ENCODE data around the gene LY6G6D.
"Not testable (repeated sequence)": the region's sequence is repeated elsewhere in the genome, so short reads cannot be mapped to it uniquely, and the experiment has no call there.

Gene LY6G6D

DNA sequence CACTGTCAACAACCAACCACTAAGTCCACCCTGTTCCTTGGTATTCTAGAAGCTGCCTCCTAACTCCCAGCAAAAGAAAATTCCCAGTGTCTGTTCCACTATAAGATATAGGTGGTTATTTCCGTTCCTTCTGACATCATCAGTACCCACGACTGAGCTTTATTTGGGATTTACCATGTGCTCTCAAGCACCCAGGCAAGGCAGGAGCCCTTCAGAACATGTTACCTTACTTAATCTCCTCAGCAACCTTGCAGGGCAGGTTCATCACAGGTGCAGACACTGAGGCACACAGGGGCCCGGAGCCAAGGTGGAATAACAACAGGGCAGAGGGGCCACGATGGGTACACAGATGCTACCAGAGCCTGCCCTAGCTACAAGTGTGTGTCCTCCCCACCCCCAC is 22.8 kb upstream of the LY6G6D start:
- no peak for DNase-seq (ENCODE audit: low read depth in 2 of 2)

DNA sequence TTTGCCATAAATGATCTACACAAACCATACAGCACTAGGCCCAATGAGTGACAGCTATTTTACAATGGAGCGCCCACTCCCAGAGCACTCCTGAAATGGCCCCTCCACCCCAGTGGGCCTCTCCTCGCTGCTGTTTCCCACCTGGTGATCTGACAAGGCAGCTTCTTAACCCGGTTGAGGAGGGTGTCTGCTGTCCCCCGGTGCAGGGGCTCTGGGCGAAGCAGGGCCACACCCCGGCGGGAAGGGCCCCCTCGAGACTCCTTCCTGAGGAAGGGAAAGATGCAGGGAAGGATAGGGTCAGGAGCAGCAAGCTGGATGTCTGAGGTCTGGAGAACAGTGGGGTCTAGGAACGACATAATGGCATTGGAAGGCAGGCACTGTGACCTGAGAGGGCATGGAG is 22.3 kb upstream of the LY6G6D start:
- no peak for DNase-seq (ENCODE audit: low read depth in 2 of 2)

DNA sequence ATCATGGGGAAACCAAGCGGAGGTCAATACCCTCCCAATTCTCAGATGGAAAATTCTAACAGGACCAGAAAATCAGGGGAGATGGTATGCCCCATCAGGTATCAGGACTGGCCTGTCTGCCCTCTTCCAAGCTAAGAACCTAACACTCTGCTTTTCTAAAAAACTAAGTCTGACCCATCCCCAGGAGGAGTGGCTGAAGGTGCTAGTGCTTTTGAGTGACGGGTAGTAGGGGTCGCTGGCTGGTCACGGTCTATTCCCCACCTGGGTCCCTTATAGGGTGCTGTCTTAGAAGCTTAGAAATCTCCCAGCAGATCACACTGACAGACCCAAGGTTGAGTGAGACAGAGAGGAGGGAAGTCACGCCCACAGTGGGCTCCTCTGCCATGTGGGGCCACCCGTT is 21.6 kb upstream of the LY6G6D start:
- no peak for DNase-seq (ENCODE audit: low read depth in 2 of 2)

DNA sequence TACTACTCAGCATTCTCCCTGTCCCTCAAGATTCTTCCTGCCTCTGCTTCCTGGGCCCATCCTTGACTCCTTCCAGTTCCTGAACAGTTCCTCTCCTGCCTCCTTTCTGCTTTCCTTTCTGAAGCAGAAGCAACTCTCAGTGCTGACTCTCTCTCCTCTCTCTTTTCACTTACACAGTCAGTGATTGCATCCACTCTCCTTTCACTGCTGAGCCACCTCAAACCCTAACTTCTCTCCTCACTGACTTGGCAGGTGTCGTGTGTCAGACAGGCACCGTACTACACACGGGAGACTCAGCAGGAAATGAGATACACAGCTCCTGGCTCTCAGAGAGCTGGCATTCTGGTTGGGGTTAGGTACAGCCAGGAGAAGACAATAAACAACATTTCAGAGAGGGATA is 17.6 kb upstream of the LY6G6D start:
- DNase-seq (ENCODE audit: low read depth in 2 of 2): no peak

DNA sequence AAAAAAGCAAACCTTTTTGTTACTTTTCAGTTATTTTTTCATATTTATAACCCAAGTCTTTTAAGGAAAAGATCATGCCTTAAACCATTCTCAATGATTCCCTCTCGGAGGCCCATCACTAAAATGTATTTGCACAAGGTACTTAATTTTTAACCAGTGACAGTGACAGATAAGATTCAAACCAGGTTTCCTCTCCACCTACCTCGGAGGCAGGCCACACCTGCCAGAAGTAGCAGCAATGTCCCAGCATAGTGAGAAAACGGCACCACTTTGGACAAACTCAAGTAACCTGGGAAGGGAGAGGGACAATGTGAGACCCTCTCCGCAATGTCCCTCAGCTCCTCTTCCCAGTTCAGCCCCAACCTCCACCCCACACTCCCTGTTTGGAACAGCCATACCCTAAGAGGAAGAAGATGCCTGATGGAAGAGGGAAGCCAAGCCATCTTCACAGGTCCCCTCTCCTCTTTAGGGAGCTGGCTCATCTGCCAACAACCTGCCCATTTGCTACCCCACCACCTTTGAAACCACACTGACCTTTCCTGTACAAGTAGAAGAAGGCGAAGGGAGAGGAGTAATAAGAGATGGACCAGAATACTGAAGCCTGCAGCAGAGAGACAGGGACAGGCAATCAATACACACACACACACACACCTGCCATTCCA is 14.3 kb upstream of the LY6G6D start:
- no peak for DNase-seq (ENCODE audit: low read depth in 2 of 2)

DNA sequence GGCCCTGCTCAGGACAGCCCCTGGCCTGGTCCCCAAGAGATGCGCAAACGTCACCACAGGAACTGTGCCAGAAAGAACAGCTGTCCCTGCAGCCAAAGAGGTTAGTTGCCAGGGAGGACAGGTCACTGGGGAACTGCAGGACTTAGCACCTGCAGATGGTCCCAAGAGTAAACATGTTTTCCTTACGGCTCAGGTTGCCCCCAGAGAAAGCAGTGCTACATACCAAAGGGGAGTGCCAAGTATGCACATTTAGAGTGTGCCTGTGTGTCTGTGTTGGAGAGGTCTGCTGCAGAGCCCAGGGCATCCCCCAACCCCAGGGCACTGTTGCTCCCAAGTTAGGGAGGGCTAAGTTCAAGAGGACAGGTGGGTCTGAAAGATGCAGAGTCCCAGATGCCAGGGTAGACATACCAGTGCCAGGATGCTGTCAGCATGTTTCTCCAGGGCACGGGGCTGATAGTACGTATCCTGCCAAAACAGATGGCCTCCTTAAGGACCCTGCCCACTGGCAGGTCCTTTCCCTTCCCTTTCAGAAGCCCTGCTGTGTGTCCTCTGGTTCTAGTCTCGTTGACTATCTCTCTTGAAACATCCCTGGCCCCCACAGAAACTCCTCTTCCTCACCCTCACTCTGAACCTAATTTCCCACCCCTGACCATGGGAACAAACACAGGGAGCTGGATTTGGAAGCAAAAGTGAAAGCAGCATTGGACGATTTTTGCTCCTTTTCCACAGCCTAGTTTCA is 13.3 kb upstream of the LY6G6D start:
- no peak for DNase-seq (ENCODE audit: low read depth in 2 of 2)

DNA sequence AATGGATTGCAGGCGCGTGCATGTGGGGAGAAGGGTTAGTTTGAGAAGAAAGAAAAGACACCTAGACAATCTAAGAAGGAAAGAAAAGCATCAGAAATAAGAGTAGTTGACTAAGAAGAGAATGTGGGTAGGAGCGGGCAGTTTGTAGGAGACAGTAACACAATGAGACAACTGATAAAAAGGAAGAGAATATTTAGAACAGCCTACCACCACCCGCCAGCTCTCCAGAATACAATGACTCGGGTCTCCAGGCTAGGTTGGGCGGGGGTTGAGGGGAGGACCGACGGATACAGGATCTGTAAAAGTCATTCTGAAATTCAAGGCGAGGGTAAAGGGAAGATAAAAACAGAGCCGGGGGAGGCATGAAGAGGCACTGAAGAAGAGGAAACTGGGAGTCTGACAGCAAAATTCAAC is 12.7 kb upstream of the LY6G6D start:
- peak in 1 of 2 donors; percentile 7 for DNase-seq (ENCODE audit: low read depth in 2 of 2)

DNA sequence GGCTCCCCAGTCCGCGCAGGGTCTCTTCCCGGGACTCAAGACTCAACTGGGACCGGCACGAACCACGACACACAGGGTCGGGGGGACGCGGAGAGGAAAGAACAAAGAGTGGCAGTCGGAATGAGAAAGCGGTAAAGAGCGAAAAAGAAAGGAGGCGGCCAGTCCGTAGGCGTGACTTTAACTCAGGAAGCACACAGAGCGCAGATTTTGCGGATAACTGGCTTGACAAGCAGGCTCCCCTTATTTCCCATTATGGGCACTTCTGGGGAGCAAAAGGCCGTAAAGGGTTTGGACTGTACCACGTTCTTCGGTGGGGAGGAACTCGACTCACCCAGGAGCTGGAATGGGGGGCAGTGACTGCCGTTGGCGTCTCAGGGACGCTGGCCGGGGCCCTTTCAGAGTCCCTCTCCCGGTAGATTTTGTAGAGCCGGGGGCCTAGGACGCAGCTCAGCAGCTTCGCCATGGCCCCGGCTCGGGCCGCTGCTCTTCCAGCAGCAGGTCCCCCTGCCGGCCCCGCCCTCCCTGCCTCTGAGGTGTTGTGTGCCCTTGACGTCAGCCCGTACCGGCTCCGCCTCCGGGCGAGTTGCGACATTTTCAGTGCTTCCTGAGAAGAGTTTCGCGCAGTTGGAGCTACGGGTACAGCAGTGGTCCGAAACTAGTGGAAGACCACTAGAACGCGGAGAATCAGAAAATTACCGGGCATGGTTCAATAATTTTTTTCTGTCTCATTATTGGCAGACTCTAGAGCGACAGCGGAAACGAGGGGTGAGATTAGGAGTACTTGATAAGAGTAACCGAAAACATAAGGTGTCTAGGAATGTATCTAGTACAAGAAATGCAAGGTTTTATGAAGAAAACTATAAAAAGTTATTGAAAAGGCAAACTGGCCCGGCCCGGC is 12.1 kb upstream of the LY6G6D start, which contains the start of gene ABHD16A:
Gene ABHD16A, minus strand, starts transcription at position 506 of the 898 bp plus-strand sequence. Its CDS starts 43 bp downstream, at position 463.
- peak; percentile 94 to 97 for DNase-seq (ENCODE audit: low read depth in 2 of 2)

DNA sequence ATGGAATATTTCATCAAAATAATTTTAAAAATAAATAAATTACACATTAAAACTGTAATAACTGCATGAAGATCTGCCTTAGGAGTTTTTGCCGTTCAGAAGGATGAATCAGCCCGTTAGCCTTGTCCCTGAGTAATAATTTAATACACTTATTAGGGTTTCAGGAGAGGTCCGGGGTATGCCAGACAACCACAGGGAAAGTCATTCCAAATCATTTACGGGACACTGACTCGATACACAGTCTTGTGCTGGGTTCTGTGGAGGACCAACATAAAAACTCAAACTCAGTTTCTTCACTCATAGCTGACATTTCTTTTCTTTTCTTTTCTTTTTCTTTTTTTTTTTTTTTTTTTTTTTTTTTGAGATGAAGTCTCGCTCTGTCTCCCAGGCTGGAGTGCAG is 9.2 kb upstream of the LY6G6D start:
- DNase-seq (ENCODE audit: low read depth in 2 of 2): no peak

DNA sequence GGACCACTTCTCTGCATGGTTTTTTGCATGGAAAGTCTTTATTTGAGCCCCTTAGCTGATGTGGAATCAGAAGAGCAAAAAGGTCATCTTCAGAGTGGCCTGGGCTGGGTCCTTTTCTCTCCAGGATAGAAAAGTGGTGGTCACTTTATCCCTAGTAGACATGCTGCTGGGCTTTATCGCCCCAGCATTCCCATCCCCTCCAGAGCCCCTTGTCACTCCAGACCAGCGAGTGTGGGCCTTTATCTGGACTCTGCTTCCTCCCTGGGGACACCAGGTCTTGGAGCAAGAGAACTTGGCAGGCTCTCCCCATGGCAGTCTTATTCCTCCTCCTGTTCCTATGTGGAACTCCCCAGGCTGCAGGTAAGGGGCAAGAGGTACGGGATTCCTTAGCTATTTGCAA is 8.5 kb upstream of the LY6G6D start, which contains the start of gene LY6G6F:
Gene LY6G6F, plus strand, starts transcription at position 268 of the 400 bp plus-strand sequence. Its CDS starts 41 bp downstream, at position 309.
- DNase-seq (ENCODE audit: low read depth in 2 of 2): no peak

DNA sequence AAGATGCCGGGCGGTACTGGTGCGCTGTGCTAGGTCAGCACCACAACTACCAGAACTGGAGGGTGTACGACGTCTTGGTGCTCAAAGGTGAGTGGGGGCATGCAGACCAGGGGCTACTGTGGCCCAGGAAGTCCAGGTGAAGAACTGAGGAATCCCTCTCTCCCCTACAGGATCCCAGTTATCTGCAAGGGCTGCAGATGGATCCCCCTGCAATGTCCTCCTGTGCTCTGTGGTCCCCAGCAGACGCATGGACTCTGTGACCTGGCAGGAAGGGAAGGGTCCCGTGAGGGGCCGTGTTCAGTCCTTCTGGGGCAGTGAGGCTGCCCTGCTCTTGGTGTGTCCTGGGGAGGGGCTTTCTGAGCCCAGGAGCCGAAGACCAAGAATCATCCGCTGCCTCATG is 7.4 kb upstream of the LY6G6D start:
- no peak for DNase-seq (ENCODE audit: low read depth in 2 of 2)

DNA sequence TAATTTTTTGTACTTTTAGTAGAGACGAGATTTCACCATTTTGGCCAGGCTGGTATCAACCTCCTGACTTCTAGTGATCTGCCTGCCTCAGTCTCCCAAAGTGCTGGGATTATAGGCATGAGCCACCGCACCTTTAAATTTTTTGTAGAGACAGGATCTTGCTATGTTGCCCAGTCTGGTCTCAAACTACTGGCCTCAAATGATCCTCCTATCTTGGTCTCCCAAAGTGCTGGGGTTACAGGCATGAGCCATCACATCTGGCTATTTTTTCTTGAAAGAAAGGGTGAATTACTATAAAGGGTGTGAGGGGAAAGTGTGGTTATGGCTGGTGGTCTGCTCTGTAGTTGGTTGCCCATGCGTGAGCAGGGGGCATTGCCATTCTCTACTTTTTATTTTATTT is 6.9 kb upstream of the LY6G6D start:
- DNase-seq (ENCODE audit: low read depth in 2 of 2): no peak

DNA sequence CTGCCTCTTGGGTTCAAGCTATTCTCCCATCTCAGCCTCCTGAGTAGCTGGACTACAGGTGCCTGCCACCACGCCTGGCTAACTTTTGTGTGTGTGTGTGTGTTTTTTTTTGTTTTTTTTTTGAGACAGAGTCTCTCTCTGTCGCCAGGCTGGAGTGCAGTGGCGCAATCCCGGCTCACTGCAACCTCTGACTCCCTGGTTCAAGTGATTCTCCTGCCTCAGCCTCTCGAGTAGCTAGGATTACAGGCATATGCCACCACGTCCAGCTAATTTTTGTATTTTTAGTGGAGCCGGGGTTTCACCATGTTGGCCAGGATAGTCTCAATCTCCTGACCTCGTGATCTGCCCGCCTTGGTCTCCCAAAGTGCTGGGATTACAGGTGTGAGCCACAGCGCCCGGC is 6.0 kb upstream of the LY6G6D start:
- DNase-seq (ENCODE audit: low read depth in 2 of 2): not testable (repeated sequence)

DNA sequence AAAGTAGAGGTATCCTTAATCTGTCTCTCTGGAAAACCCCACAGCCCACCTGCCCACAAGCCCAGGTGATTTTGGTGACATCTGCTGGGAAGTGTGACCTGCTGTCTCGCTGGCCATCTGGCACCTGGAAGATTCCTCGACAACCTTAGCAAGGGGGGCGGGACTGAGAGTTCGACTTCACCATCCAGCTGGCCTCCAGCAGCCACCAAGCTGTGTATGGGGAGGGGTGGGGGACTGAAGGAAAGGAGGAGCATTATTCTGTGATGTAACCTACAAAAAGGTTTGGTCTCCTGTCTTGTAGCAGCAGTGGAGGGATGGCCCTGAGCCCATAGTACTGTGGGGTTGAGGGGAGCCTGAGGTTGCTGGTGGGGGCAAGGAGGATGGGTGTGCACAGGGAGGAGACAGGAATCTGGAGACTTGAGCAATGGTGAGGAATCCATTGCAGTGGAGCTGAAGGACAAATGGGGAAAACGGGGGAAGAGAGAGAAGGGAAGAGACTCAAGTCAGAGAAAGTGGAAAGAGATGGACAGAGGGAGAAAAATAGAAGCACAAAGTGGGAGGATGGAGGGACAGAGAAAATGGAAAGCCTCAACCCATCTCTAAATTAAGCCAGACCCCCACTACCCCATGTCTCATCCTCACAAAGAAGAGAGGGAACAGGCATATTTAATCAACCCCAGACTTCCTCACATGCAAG is 4.5 kb upstream of the LY6G6D start:
- DNase-seq (ENCODE audit: low read depth in 2 of 2): no peak

DNA sequence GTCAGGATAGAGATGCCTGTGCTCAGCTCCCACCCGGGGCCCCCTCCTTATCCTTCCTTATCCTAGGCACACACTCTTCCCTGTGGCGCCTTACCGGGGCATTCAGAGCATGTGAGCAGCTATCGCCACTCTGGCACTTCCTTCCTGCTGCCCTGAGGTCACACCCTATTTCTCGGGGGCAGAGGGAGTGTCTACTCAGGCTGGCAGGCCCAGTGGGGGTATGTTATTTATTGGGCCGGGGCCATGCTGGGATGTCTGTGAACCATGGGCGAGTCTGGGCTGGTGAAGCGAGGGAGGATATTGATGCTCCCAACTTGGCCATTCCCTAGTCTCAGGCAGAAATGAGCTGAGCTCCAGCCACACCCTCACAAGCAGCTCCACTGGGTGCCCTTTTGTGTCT is 3.9 kb upstream of the LY6G6D start:
- DNase-seq (ENCODE audit: low read depth in 2 of 2): no peak

DNA sequence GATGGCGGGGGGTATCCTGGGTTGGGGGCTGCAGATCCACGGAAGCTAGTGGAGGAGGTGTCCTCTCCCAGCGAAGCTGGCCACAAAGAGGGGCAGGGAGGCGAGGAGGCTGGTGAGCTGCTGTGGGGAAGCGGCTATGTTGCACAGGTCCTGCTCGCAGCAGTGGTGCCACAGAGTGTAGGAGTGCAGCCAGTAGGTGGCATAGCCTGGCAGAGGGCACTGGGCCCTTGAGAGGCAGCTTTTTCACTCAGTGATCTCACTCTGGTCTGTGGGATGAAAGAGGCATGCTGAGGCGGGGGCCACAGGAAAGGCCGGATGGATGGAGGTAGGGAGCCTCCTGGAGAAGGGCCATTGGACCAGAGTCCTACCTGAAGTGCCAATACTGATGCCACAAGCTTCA is 2.9 kb upstream of the LY6G6D start:
- no peak for DNase-seq (ENCODE audit: low read depth in 2 of 2)

DNA sequence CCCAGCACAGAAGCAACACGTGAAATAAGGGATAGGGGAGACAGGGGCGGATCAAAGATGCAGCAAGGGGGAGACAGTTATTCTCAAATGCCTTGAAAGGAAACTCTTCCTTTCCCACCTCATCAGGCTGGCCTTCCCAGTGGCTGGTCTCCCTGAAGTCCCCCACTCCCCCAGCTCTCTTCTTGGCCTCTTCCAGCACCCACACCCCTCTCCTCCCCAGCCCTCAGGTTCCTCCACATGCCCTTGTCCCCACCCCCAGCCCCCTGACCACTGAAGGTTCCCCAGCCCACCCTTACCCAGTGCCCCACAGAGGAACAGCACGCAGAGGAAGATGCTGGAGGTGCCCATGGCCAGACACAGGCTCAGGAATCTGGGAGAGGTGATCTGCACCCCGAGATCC is 1.7 kb upstream of the LY6G6D start:
- no peak for DNase-seq (ENCODE audit: low read depth in 2 of 2)

DNA sequence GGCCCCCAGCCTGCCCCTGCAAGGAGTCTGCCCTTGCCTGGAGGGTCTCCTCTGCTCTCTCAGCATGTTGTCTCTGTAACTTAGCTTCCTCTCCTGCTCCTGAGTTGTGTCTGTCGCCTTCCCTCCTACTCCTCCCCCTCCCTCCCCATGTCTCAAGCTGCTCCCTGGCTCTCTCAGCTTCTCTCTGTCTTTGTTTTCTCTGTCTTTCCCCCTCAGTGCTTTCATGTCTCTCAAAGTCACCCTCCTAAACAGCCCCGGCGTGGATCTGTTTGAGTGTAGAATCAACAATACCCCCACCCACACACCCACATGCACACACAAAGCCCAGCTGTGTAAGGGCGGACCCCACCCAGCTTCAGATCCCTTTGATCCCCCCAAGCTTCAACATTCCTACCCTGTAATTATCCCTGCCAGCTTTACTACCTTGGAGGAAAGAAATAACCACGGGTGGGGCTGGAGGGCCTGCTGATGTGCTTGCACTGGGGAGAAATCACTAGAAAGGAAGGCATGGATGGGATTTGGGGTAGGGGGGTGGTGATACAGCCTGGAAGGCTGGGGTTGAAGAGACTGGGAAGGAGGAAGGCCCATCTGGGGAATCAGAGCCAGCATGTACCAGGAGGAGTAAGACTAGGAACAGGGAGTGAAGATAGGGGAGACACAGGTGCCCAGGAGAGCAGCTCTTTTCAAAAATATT is 1.0 kb upstream of the LY6G6D start:
- no peak for DNase-seq (ENCODE audit: low read depth in 2 of 2)

DNA sequence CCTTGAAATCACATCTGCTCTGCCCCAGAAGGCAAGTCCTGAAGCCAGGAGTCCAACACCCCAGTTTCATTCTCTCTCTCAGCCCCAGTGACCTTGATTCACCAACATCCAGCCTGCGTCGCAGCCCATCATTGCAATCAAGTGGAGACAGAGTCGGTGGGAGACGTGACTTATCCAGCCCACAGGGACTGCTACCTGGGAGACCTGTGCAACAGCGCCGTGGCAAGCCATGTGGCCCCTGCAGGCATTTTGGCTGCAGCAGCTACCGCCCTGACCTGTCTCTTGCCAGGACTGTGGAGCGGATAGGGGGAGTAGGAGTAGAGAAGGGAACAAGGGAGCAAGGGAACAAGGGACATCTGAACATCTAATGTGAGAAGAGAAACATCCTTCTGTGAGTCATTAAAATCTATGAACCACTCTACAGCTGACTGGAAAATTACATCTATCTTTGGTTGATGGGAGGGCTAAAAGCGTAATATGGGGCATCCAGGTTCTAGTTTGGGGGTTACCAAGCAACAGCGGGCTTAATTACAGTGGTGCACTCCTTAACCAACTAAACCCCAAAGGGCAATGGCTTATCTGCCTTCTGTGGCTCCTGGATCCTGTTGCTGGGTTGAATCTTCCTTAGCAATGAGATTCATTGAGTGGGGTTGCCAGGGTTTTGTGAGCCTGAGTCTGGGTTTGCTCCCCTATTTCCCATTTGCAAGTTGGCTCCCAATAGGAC is 2.5 kb downstream of the LY6G6D start:
- DNase-seq (ENCODE audit: low read depth in 2 of 2): no peak

DNA sequence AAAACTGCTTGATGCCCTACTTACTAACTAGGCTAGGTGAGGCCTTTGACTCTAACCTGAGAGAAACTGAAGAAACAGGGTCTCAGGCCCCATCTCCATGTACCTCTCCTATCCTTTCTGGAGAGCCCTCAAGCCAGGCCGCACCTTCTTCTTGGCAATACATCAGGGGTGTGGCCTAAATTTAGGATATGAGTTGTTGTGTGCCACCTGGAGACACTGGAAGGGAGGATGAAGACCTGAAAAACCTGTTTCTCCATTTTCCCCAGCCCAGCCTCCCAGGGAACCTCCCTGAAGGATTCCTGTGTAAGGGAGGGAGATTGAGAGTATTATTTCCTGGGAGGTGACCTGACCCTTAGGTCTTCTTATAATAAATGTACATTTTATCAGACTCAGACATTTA is 3.1 kb downstream of the LY6G6D start:
- DNase-seq (ENCODE audit: low read depth in 2 of 2): no peak
